PC-3 (cell line): ENCODE data around the gene SLC25A18.

Source experiments
- CTCF ChIP-seq: fragments of 300-600 bp; sonication (generic); conservative IDR thresholded peaks from 2 replicates; pipeline ENCODE4 v1.5.1; 2017; ENCODE audit warnings: antibody characterized with exemption, low read depth, mild to moderate bottlenecking, low read length
- EZH2phosphoT487 ChIP-seq: fragments of 300-600 bp; sonication (generic); IDR thresholded peaks from 2 replicates; pipeline ENCODE4 v1.6.1; 2018; ENCODE audit warnings: mild to moderate bottlenecking, antibody characterized with exemption, low read length, borderline replicate concordance

GRCh38 chr22:17638432-17639246 is 75.3 kb downstream of the SLC25A18 start, which contains the start of gene BCL2L13:
- TF ChIP-seq CTCF (no peak), EZH2phosphoT487 (no peak)
